NT2/D1 (cell line): ENCODE measurements around the gene ITGB3BP.

Source experiments
- SUZ12 ChIP-seq: IDR thresholded peaks from 2 replicates; pipeline ENCODE4 v1.6.1; 2011; ENCODE audit not compliant: insufficient read length, insufficient read depth; ENCODE audit errors: extremely low read depth
- YY1 ChIP-seq: IDR thresholded peaks from 2 replicates; pipeline ENCODE4 v1.6.1; 2011; ENCODE audit not compliant: insufficient read length, insufficient read depth
- ZNF274 ChIP-seq: IDR thresholded peaks from 2 replicates; pipeline ENCODE4 v1.6.1; 2011; ENCODE audit warnings: mild to moderate bottlenecking, low read depth, low read length

DNA sequence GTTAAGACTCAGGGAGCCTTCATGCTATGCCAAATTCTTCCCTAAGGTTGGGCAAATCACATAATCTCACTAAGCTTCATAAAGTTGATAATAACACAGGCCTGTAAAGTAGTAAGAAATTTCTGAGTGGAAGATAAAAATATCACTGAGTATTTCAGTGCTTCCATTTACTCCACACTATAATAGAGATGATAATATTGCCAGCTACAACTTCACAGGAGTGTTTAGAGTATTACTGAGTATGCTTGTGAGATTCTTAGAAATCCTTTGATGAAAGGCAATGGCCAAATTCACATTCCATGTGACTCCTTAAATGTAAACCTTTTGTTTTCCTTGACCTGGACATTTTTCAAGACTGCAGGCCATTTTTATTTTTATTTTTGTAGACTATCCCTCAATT is 10.4 kb downstream of the ITGB3BP start:
- no peak for TF ChIP-seq YY1
- TF ChIP-seq SUZ12, result no peak
- TF ChIP-seq ZNF274, result no peak
